ENCODE results near the gene CGB2.

DNA sequence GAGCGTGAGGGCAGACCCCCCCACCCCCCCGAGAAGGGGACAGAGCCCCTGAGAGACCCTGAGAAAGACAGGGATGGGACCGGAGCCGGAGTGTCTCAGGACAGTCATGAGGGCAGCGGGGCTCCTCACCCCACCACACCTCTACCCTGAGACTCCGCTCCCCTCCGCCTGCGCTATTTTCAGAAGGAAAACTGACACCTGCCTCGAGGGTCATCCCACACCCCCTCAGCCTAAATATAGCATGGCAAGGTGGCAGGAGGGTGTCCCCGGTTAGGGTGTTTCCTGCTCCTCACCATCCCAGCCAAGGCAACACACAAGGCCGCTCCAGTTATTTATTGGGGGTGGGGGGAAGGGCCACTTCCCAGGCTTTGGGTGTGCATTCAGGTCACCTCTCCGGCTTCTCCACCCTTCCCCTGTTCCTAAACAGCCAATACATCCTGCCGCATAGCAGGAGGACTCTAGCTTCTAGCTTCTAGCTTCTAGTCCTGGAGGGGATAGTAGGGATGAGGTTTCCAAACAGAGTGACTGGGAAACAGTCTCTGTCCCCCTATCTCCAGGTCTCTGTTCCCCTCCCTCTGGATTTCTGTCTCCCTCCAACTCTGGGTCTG lies 34.3 kb downstream of the CGB2 start:
- no peak for TF ChIP-seq TAF1 (IDR thresholded peaks at IDR 0.05; ENCODE audit: low read depth)
- no peak for TF ChIP-seq REST (IDR thresholded peaks at IDR 0.05; ENCODE audit: low read depth)
- no peak for TF ChIP-seq FOXM1 (IDR thresholded peaks at IDR 0.05; ENCODE audit: borderline replicate concordance, low read depth)
- TF ChIP-seq NFIC (IDR thresholded peaks at IDR 0.05): no peak
- no peak for TF ChIP-seq YY1 (IDR thresholded peaks at IDR 0.05; ENCODE audit: low read depth)
- no peak for TF ChIP-seq EP300 (IDR thresholded peaks at IDR 0.05; ENCODE audit: borderline replicate concordance)
- TF ChIP-seq EGR1 (IDR thresholded peaks at IDR 0.05): no peak
